Epithelial cell of proximal tubule (primary cell): ENCODE measurements around the gene TULP4. TPM values are rescaled to one million over a fixed set of nuclear protein-coding genes. Genes with fewer than 3 reads are reported as not detected.

Experiments used
- DNase-seq: peaks from one replicate; pipeline ENCODE4 v3.0.0-alpha.2; 2011; ENCODE audit warnings: low read depth
- H3K4me3 ChIP-seq: 2 replicates; pipeline ENCODE4 v1.5.1; 2011; ENCODE audit warnings: low read depth, mild to moderate bottlenecking, low read length
- total RNA-seq: library from RNA; depleted of rRNA; stranded (reverse); fragments of >200 nt; gene quantifications from 2 replicates; pipeline ENCODE4 v1.2.3, GENCODE V29; 2015
- TF ChIP-seq, protein P1 (sequence below): conservative IDR thresholded peaks from 2 replicates; pipeline ENCODE4 v1.5.1; 2012; ENCODE audit warnings: low read depth, mild to moderate bottlenecking, low read length

Gene TULP4, protein sequence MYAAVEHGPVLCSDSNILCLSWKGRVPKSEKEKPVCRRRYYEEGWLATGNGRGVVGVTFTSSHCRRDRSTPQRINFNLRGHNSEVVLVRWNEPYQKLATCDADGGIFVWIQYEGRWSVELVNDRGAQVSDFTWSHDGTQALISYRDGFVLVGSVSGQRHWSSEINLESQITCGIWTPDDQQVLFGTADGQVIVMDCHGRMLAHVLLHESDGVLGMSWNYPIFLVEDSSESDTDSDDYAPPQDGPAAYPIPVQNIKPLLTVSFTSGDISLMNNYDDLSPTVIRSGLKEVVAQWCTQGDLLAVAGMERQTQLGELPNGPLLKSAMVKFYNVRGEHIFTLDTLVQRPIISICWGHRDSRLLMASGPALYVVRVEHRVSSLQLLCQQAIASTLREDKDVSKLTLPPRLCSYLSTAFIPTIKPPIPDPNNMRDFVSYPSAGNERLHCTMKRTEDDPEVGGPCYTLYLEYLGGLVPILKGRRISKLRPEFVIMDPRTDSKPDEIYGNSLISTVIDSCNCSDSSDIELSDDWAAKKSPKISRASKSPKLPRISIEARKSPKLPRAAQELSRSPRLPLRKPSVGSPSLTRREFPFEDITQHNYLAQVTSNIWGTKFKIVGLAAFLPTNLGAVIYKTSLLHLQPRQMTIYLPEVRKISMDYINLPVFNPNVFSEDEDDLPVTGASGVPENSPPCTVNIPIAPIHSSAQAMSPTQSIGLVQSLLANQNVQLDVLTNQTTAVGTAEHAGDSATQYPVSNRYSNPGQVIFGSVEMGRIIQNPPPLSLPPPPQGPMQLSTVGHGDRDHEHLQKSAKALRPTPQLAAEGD (N-terminal part only)
- total RNA-seq: 25.4 and 25.8 TPM in 2 replicates

DNA sequence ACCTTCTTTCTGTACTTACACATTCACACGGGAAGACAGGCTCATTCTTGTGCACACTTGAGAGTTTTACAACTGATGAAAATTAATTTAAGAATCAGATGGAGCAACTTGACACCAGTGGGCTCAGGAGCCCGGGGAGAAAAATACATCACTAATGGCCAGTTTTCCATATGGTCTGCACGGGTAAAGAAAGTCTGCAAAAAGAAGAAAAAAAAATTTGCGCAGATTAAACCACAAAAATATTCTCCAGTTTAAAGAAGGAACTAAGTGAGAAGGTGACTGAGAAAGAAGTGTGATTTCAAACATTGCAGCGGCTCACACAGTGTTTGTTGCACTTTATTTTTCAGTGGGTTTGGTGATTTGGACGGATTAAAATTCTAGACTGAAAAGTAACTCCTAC, at the start of gene TULP4:
Gene TULP4, plus strand, starts transcription at position 301 of the 400 bp plus-strand sequence. CDS start 1,552 bp downstream, outside the sequence.
- DNase-seq: no peak
- TF ChIP-seq, protein P1, sequence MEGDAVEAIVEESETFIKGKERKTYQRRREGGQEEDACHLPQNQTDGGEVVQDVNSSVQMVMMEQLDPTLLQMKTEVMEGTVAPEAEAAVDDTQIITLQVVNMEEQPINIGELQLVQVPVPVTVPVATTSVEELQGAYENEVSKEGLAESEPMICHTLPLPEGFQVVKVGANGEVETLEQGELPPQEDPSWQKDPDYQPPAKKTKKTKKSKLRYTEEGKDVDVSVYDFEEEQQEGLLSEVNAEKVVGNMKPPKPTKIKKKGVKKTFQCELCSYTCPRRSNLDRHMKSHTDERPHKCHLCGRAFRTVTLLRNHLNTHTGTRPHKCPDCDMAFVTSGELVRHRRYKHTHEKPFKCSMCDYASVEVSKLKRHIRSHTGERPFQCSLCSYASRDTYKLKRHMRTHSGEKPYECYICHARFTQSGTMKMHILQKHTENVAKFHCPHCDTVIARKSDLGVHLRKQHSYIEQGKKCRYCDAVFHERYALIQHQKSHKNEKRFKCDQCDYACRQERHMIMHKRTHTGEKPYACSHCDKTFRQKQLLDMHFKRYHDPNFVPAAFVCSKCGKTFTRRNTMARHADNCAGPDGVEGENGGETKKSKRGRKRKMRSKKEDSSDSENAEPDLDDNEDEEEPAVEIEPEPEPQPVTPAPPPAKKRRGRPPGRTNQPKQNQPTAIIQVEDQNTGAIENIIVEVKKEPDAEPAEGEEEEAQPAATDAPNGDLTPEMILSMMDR: no peak
- no peak within 1 kb of the TSS for H3K4me3 ChIP-seq

DNA sequence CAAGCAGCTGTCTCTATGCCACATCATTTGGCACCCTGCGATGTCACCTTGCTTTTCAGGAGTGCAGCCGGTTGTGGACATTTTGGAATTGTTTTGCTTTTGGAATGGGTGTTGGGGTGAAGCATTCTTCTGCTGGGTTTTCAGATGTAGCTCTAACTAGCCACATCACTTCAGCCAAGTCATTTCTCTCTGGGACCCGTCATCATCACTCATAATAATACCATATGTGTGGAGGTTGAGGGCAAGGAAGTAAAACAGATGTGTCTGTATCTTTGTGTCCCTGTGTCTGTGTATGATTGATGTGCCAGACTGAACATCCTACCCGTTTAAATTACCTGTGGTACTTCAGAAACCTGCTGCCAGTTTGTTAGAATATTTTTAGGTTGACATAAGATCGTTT, 49.5 kb upstream of the TULP4 start:
- TF ChIP-seq, protein P1: no peak
- DNase-seq: no peak
- H3K4me3 ChIP-seq: no peak overlapping the region

DNA sequence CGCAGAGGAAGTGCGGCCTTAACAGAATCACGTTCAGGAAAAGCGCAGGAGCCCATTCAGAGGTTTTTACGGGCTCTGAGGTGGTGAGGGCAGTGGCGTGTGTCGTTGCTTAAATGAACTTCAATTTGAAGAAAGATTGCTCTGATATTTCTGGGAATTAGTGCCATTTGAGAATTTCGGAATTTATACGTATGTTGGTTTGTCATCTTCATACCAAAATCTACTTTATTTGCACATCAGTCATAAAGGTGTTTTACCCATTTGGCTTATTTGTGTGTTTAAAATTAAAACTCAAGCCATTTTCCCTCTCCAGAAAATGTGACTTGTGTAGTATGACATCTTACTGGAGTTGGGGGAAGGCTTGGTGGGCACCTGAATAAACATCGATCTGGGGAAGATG, 48.1 kb upstream of the TULP4 start:
- no peak overlapping the region for H3K4me3 ChIP-seq
- no peak for DNase-seq
- TF ChIP-seq, protein P1: no peak

DNA sequence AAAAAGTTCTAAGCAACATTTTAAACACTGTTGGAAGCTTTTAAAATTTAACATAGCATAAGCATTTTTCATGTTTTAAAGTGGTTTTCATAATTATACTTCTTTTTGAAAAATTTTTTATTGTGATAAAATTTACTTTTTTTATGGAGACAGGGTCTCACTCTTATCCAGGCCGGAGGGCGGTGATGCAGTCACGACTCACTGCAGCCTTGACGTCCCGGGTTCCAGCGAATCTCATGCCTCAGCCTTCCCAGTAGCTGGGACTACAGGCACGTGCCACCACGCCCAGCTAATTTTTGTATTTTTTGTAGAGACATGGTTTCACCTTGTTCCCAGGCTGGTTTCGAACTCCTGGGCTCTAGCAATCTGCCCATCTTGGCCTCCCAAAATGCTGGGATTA, 46.1 kb upstream of the TULP4 start:
- DNase-seq: no peak
- TF ChIP-seq, protein P1: no peak
- no peak overlapping the region for H3K4me3 ChIP-seq

DNA sequence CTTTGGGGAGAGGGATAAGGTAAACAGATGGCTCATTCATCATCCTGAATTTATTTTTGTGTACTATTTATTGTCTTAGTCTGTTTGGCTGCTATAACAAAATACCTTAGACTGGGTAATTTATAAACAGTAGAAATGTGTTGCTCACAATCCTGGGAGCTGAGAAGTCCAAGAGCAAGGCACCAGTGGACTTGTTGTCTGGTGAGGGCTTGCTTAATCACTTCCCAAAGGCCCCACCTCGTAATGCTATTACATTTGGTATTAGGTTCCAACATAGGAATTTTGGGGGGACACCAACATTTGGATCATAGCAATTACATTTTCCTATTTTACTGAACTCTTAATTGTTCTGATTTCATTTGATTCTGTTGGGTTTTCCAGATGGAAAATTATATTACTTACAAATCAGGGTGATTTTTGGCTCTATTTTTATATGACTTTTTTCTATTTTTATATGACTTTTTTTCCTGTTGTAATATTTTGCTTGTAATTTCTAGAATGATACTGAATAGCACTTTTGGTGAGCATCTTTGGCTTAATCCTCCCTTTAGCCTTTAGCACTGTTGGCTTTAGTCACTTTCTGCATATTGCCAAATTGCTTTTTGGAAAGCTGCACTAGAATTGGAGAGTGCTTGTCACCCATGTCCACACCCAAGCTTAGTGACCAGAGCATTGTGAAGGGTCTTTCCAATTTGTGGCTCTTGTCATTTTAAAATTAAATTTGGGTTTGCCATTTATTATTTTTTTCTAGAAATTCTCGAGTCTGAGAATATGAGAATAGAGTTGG, 43.7 kb upstream of the TULP4 start:
- no peak overlapping the region for H3K4me3 ChIP-seq
- DNase-seq: no peak
- TF ChIP-seq, protein P1: no peak

DNA sequence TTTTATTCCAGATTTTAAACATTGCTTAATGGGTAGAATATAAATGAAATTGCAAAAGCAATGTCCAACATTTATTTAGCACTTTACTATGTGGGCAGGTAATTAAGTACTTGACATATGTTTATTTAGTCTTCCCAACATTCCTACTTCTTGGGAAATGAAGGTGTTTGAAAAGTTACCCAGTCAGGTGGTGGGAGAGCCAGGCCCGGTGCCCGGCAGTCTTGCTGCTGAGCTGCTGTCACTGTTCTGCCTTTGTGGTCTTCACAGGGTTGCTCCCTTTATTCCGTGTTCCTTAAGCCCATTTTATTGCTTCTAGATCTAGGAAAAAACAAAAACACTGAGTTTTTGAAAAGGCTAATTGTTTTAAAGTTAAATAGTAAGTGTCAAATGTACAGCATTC, 42.6 kb upstream of the TULP4 start:
- TF ChIP-seq, protein P1: no peak
- DNase-seq: no peak
- no peak overlapping the region for H3K4me3 ChIP-seq
